Measurements from ENCODE around the gene BATF2. TPM values are rescaled to one million over a fixed set of nuclear protein-coding genes. Genes with fewer than 3 reads are reported as not detected.
"Not testable (repeated sequence)": the region's sequence is repeated elsewhere in the genome, so short reads cannot be mapped to it uniquely, and the experiment has no call there.

Gene BATF2
- total and polyA plus RNA-seq, 12 donors = 0.67 to 34.5 (median 6.2) TPM

- Histone ChIP-seq H3K9me3 (replicated peaks in 1 of 3) (no peaks in the 10 kb centered on the region), H3K36me3 (replicated peaks in 1 of 2) (no peaks in the 10 kb centered on the region), H3K27ac (peak overlapping the region in 2 of 5 donors; percentile 56 to 91), H3K4me3 (peak overlapping the region in 1 of 4 donors; percentile 41), H3K4me1 (replicated peaks in 1 of 2) (peaks cover 13 to 15% of the 10 kb centered on the region in 2 donors), H3K27me3 (no peaks in the 10 kb centered on the region)
- intact Hi-C loops (cut with DNase I) = loop anchor here in 1 of 2 donors (10.0 kb wide), 2 partner anchors 56 to 146 kb away; partner anchors contain the start of genes CDC42BPG and GPHA2
- 50 to 56% (median 53%) methylated on average over 15 of the region's 15 CpGs for WGBS, 4 donors
- peak in 6 of 7 donors; percentile 52 to 73 (median 59) for DNase-seq
- TF ChIP-seq POLR2A (IDR thresholded peaks at IDR 0.05) (no peak), CTCF (IDR thresholded peaks at IDR 0.05) (no peak)
Measured at GRCh38 chr11:64990222-64990923, 6.4 kb downstream of the BATF2 start.

- Histone ChIP-seq H3K27ac (peak overlapping the region in 3 of 5 donors; percentile 26 to 91 (median 56)), H3K27me3 (no peaks in the 10 kb centered on the region), H3K9me3 (replicated peaks in 1 of 3) (no peaks in the 10 kb centered on the region), H3K4me1 (replicated peaks in 1 of 2) (peaks cover 7 to 12% of the 10 kb centered on the region in 2 donors), H3K36me3 (replicated peaks in 1 of 2) (no peaks in the 10 kb centered on the region), H3K4me3 (peak overlapping the region in 1 of 4 donors; percentile 41)
- DNase-seq = no peak
- intact Hi-C loops (cut with DNase I) = no loop called here
- TF ChIP-seq CTCF (IDR thresholded peaks at IDR 0.05) = no peak
- no peak for TF ChIP-seq POLR2A (IDR thresholded peaks at IDR 0.05)
- 65 to 81% (median 76%) methylated on average over 4 to 13 of the region's 13 CpGs for WGBS, 4 donors
Measured at GRCh38 chr11:64989416-64989815, 7.4 kb downstream of the BATF2 start.

GRCh38 chr11:64987998-64988854 lies 8.5 kb downstream of the BATF2 start:
- H3K27ac ChIP-seq = no peak overlapping the region
- whole genome bisulfite sequencing, 4 donors = 76 to 88% (median 84%) methylated on average over 3 to 6 of the region's 6 CpGs
- peaks cover 7 to 12% of the 10 kb centered on the region in 2 donors for H3K4me1 ChIP-seq (replicated peaks in 1 of 2)
- intact Hi-C loops (cut with DNase I) = no loop called here
- no peaks in the 10 kb centered on the region for H3K9me3 ChIP-seq (replicated peaks in 1 of 3)
- H3K4me3 ChIP-seq = no peak overlapping the region
- no peaks in the 10 kb centered on the region for H3K27me3 ChIP-seq
- H3K36me3 ChIP-seq (replicated peaks in 1 of 2) = no peaks in the 10 kb centered on the region
- TF ChIP-seq POLR2A (IDR thresholded peaks at IDR 0.05) (no peak), CTCF (IDR thresholded peaks at IDR 0.05) (no peak)
- DNase-seq = no peak

- H3K9me3 ChIP-seq (replicated peaks in 1 of 3); DNase-seq; H3K27ac ChIP-seq; H3K4me1 ChIP-seq (replicated peaks in 1 of 2); intact Hi-C loops (cut with DNase I); H3K36me3 ChIP-seq (replicated peaks in 1 of 2); H3K27me3 ChIP-seq; H3K4me3 ChIP-seq: not testable (repeated sequence)
- WGBS, 4 donors = 70 to 87% (median 80%) methylated on average over 5 of the region's 5 CpGs
Measured at GRCh38 chr11:64983339-64983738, 13.4 kb downstream of the BATF2 start.

Measured in adrenal gland (tissue), 12 donors.